ENCODE measurements around the gene SIVA1. TPM values are rescaled to one million over a fixed set of nuclear protein-coding genes. Genes with fewer than 3 reads are reported as not detected.

SIVA1 gene
- total and polyA plus RNA-seq, 2 of the 4 experiments (the other 2 are of a cell fraction) = 166 to 184 TPM

- Histone ChIP-seq H3K79me1 (ENCODE audit: low read depth in 1 of 2, low read length in 2 of 2) (peaks cover 5 to 37% of the 10 kb centered on the region in 2 experiments; a peak in 3 of 4 replicates), H3K9me1 (ENCODE audit: insufficient read depth, low read length) (no peaks in the 10 kb centered on the region), H3K27me3 (ENCODE audit: control insufficient read depth, insufficient read depth, low read length) (no peaks in the 10 kb centered on the region), H2AFZ (replicated peaks; ENCODE audit: low read length, poor library complexity) (no peak overlapping the region), H4K91ac (ENCODE audit: insufficient read depth, low read depth, low read length) (no peak overlapping the region), H3K9me3 (ENCODE audit: control insufficient read depth, insufficient read depth, low read length) (no peaks in the 10 kb centered on the region), H2BK120ac (ENCODE audit: low read depth, low read length) (no peak overlapping the region), H3K23ac (ENCODE audit: low read depth, low read length) (no peak overlapping the region), H3K27ac (ENCODE audit: insufficient read depth, low read length) (no peak overlapping the region), H3K9ac (ENCODE audit: low read depth, low read length) (no peak overlapping the region), H4K8ac (ENCODE audit: low read depth in 2 of 2, low read length in 2 of 2) (no peak overlapping the region), H3K36me3 (ENCODE audit: control insufficient read depth, insufficient read depth, low read length) (peaks cover 25% of the 10 kb centered on the region), H2BK15ac (ENCODE audit: low read depth, low read length) (no peak overlapping the region), H2BK20ac (ENCODE audit: low read depth, low read length) (no peak overlapping the region), H3K4me1 (ENCODE audit: control insufficient read depth, insufficient read depth, low read length) (no peaks in the 10 kb centered on the region), H4K5ac (ENCODE audit: low read depth, low read length) (no peak overlapping the region), H3K4me2 (ENCODE audit: low read depth, low read length) (no peak overlapping the region), H2AK9ac (replicated peaks; ENCODE audit: low read depth, low read length, poor library complexity) (no peak overlapping the region), H3K14ac (replicated peaks; ENCODE audit: low read depth, low read length) (no peak overlapping the region), H4K20me1 (ENCODE audit: insufficient read depth, low read length) (peaks cover 66% of the 10 kb centered on the region), H2AK5ac (ENCODE audit: low read depth, low read length) (no peak overlapping the region), H3K4ac (ENCODE audit: low read depth, low read length) (no peak overlapping the region), H2BK5ac (ENCODE audit: low read depth, low read length, poor library complexity, severe bottlenecking) (no peak overlapping the region), H3K4me3 (ENCODE audit: insufficient read depth, low read depth, low read length) (no peak overlapping the region), H3K18ac (ENCODE audit: low read depth, low read length) (no peak overlapping the region), H3K56ac (ENCODE audit: extremely low read depth, insufficient read depth, low read length) (no peak overlapping the region)
- ATAC-seq (ENCODE audit: low read depth) = no peak
- no peak for DNase-seq
- ChIA-PET CTCF (no interaction called here), POLR2A (ENCODE audit: unreplicated experiment) (no interaction called here)
- no TSS peak for BruUV-seq (replicated peaks)
- no peak for TF ChIP-seq RFX5 (IDR thresholded peaks at IDR 0.05; ENCODE audit: low read depth, low read length)
- no peak for TF ChIP-seq MXI1 (IDR thresholded peaks at IDR 0.05; ENCODE audit: borderline replicate concordance, low read depth, low read length)
- no peak for TF ChIP-seq SMC3 (IDR thresholded peaks at IDR 0.05; ENCODE audit: low read depth, low read length)
- no peak for TF ChIP-seq CTCF (conservative IDR thresholded peaks at IDR 0.05; ENCODE audit: low read depth, low read length)
- no peak for TF ChIP-seq BHLHE40 (IDR thresholded peaks at IDR 0.05; ENCODE audit: low read depth, low read length)
- no peak for TF ChIP-seq MAFK (IDR thresholded peaks at IDR 0.05; ENCODE audit: low read depth, low read length)
- TF ChIP-seq CEBPB (IDR thresholded peaks at IDR 0.05; ENCODE audit: low read depth, low read length) = no peak
- no peak for TF ChIP-seq POLR2A (IDR thresholded peaks at IDR 0.05; ENCODE audit: low read depth, low read length)
- dilution Hi-C loops (cut with HindIII; ENCODE audit: low sequenced_read_pairs, unreplicated experiment) = no loop called here
- in situ Hi-C loops (cut with MboI; ENCODE audit: low sequenced_read_pairs) = no loop called here
- WGBS, 2 experiments (ENCODE audit: extremely low coverage in 2 of 2, insufficient read length in 1 of 2) = 76% methylated on average over 8 of the region's 13 CpGs; no CpG with 5 or more reads in 1 of the 2 experiments
- intact Hi-C loops (cut with micrococcal nuclease) = no loop called here
Observed at GRCh38 chr14:104782808-104783139, 29.8 kb downstream of the SIVA1 start.
